Osteoblast (primary cell): ENCODE results near the gene TSPYL1. TPM values are rescaled to one million over a fixed set of nuclear protein-coding genes. Genes with fewer than 3 reads are reported as not detected.

Experiments
- DNase-seq: peaks from one replicate; pipeline ENCODE4 v3.0.0; 2011; ENCODE audit warnings: low spot score, mixed read lengths; ENCODE audit not compliant: insufficient read length; ENCODE audit errors: missing footprints
- H2AFZ ChIP-seq: 2 replicates; pipeline ENCODE4 v1.6.0; 2011; ENCODE audit warnings: mild to moderate bottlenecking, low read length
- H3K27ac ChIP-seq: 2 replicates; pipeline ENCODE4 v1.5.1; 2011; ENCODE audit warnings: mild to moderate bottlenecking, low read depth, low read length, moderate library complexity
- H3K27me3 ChIP-seq: 2 replicates; pipeline ENCODE4 v1.6.0; 2012; ENCODE audit warnings: mild to moderate bottlenecking, control low read depth, inconsistent platforms, low read length, moderate library complexity; ENCODE audit not compliant: insufficient read depth
- H3K36me3 ChIP-seq: 2 replicates; pipeline ENCODE4 v1.5.1; 2011; ENCODE audit warnings: mild to moderate bottlenecking, low read length, control low read depth, moderate library complexity; ENCODE audit not compliant: insufficient read depth
- H3K4me1 ChIP-seq: 2 replicates; pipeline ENCODE4 v1.5.1; 2011; ENCODE audit warnings: mild to moderate bottlenecking, low read length, control low read depth, moderate library complexity; ENCODE audit not compliant: insufficient read depth
- H3K4me2 ChIP-seq: 2 replicates; pipeline ENCODE4 v1.6.0; 2011; ENCODE audit warnings: mild to moderate bottlenecking, low read length; ENCODE audit not compliant: insufficient read depth
- H3K4me3 ChIP-seq: fragments of 200-600 bp; sonication (generic); 3 replicates; pipeline ENCODE4 v1.5.1; 2012; ENCODE audit warnings: mild to moderate bottlenecking, low read length, inconsistent platforms; ENCODE audit not compliant: insufficient read depth
- H3K79me2 ChIP-seq: 2 replicates; pipeline ENCODE4 v1.6.0; 2012; ENCODE audit warnings: mild to moderate bottlenecking, low read length, control low read depth, inconsistent platforms; ENCODE audit not compliant: insufficient read depth
- H3K9me3 ChIP-seq: 2 replicates; pipeline ENCODE4 v1.5.1; 2011; ENCODE audit warnings: low read depth, low read length, control low read depth
- H4K20me1 ChIP-seq: 2 replicates; pipeline ENCODE4 v1.6.0; 2012; ENCODE audit warnings: mild to moderate bottlenecking, low read length, control low read depth; ENCODE audit not compliant: insufficient read depth
- total RNA-seq: library from RNA; depleted of rRNA; stranded (reverse); fragments of >200 nt; gene quantifications from 2 replicates; pipeline ENCODE4 v1.2.3, GENCODE V29; 2012
- TF ChIP-seq, protein P1 (sequence below): IDR thresholded peaks from 2 replicates; pipeline ENCODE4 v1.5.1; 2011; ENCODE audit warnings: mild to moderate bottlenecking, low read depth, low read length, moderate library complexity; ENCODE audit errors: extremely low read depth

TSPYL1 gene
- total RNA-seq, 1 donor: 89.4 TPM

DNA sequence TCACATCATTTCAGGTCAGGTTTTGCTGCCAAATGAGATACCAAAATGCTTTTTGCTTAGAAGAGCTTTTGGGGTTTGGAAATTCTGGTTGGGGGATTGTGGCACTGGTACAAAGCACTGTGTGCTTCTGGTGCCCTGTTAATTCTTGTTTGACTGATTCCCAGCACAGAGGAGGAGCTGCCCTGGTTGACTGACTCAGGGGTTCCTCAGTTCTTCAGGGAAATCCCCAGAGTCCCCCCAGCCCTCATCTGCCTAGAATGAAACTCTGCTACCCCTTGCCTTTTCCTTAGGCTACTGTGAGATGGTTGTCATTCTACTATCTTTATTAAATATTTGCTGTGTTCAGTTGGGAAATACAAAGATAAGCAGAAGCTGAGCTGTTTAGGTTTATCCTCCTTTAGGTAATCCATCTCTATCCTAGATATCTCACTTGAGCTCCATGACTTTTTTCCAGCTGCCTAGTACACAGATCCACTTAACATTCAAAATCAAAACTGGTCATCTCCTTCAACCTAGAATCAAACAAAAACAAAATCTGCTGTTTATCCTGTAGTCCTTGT lies 24.9 kb upstream of the TSPYL1 start:
- no peaks in the 10 kb centered on the region for H3K27me3 ChIP-seq
- TF ChIP-seq, protein P1, sequence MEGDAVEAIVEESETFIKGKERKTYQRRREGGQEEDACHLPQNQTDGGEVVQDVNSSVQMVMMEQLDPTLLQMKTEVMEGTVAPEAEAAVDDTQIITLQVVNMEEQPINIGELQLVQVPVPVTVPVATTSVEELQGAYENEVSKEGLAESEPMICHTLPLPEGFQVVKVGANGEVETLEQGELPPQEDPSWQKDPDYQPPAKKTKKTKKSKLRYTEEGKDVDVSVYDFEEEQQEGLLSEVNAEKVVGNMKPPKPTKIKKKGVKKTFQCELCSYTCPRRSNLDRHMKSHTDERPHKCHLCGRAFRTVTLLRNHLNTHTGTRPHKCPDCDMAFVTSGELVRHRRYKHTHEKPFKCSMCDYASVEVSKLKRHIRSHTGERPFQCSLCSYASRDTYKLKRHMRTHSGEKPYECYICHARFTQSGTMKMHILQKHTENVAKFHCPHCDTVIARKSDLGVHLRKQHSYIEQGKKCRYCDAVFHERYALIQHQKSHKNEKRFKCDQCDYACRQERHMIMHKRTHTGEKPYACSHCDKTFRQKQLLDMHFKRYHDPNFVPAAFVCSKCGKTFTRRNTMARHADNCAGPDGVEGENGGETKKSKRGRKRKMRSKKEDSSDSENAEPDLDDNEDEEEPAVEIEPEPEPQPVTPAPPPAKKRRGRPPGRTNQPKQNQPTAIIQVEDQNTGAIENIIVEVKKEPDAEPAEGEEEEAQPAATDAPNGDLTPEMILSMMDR: no peak
- H3K27ac ChIP-seq: no peak overlapping the region
- peak; percentile 17 for DNase-seq
- no peak overlapping the region for H2AFZ ChIP-seq
- H3K4me2 ChIP-seq: no peak overlapping the region
- no peaks in the 10 kb centered on the region for H4K20me1 ChIP-seq
- H3K79me2 ChIP-seq: no peaks in the 10 kb centered on the region
- no peaks in the 10 kb centered on the region for H3K4me1 ChIP-seq
- H3K9me3 ChIP-seq: no peaks in the 10 kb centered on the region
- H3K36me3 ChIP-seq: no peaks in the 10 kb centered on the region
- H3K4me3 ChIP-seq: no peak overlapping the region

DNA sequence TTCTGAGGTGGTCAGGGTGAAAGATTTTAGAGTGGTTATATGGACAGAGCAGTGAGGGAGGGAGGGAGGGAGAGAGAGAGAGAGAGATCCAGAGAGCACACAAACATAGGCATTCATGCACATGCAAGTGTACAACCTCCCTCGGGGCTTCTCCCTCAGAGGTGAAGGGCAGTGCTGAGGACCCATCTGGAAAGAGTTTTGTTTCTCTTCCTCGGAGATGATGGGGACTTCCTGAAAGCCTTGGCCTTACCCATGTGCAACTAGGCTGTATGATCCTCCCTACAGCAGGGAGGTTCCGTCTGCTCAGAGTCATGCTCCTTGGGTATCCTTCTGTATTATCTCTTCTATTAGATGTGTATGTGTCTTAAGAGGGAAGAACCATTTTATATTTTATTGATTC lies 21.4 kb upstream of the TSPYL1 start:
- H3K4me2 ChIP-seq: no peak overlapping the region
- H3K9me3 ChIP-seq: peaks cover 2% of the 10 kb centered on the region
- no peaks in the 10 kb centered on the region for H4K20me1 ChIP-seq
- H3K27me3 ChIP-seq: no peaks in the 10 kb centered on the region
- H3K4me3 ChIP-seq: no peak overlapping the region
- TF ChIP-seq, protein P1: no peak
- no peaks in the 10 kb centered on the region for H3K4me1 ChIP-seq
- H3K27ac ChIP-seq: no peak overlapping the region
- no peaks in the 10 kb centered on the region for H3K79me2 ChIP-seq
- no peaks in the 10 kb centered on the region for H3K36me3 ChIP-seq
- DNase-seq: no peak
- no peak overlapping the region for H2AFZ ChIP-seq

DNA sequence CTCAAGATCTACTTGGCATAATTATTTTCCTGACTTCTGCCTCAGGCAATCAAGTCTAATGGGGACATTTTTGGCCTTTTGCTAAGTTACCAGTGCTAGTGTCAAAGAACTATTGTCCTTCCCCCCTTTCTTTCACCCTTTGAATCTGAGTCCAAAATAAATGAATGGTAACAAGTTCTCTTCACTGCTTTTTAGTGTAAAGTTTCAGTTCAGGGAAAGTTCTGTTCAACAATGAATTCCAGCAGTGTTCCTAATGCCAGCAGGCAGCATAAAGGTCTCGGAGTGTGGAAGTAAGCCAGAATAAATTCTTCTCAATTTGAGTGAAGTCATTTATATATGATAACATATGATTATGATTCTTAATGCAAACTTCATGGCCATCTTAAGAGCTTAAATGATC lies 20.8 kb upstream of the TSPYL1 start:
- no peak for DNase-seq
- Histone ChIP-seq H3K4me2 (no peak overlapping the region), H3K27ac (no peak overlapping the region), H3K4me1 (no peaks in the 10 kb centered on the region), H4K20me1 (no peaks in the 10 kb centered on the region), H2AFZ (no peak overlapping the region), H3K27me3 (no peaks in the 10 kb centered on the region), H3K79me2 (no peaks in the 10 kb centered on the region), H3K36me3 (no peaks in the 10 kb centered on the region), H3K4me3 (no peak overlapping the region), H3K9me3 (peaks cover 2% of the 10 kb centered on the region)
- TF ChIP-seq, protein P1: no peak

DNA sequence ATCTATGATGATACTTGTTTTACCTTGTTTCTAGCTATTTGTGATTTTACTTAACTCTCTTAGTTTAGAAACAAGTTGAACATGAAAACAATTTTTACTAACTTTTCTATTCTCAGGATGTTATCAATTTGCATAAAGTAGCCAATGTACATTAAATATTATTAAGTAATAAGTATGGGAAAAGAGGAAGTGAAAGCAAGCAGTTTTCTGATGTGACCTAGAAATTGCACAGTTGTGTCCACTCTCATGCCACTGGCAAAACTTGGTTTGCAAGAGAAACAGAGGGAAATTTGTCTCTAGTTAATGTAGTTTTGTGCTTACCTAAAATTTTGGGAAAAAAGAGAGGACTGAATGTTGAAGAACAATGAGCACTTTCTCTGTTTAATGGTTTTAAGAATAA lies 19.2 kb upstream of the TSPYL1 start:
- H3K79me2 ChIP-seq: no peaks in the 10 kb centered on the region
- DNase-seq: no peak
- H3K4me2 ChIP-seq: no peak overlapping the region
- no peak overlapping the region for H3K27ac ChIP-seq
- no peaks in the 10 kb centered on the region for H4K20me1 ChIP-seq
- no peaks in the 10 kb centered on the region for H3K4me1 ChIP-seq
- no peaks in the 10 kb centered on the region for H3K36me3 ChIP-seq
- no peak overlapping the region for H3K4me3 ChIP-seq
- TF ChIP-seq, protein P1: no peak
- no peak overlapping the region for H2AFZ ChIP-seq
- peaks cover 2% of the 10 kb centered on the region for H3K9me3 ChIP-seq
- H3K27me3 ChIP-seq: no peaks in the 10 kb centered on the region
